Measurements from ENCODE around the gene CCDC57.
A peak's percentile ranks its signal among the peaks of the same experiment; 100 is the strongest.

DNA sequence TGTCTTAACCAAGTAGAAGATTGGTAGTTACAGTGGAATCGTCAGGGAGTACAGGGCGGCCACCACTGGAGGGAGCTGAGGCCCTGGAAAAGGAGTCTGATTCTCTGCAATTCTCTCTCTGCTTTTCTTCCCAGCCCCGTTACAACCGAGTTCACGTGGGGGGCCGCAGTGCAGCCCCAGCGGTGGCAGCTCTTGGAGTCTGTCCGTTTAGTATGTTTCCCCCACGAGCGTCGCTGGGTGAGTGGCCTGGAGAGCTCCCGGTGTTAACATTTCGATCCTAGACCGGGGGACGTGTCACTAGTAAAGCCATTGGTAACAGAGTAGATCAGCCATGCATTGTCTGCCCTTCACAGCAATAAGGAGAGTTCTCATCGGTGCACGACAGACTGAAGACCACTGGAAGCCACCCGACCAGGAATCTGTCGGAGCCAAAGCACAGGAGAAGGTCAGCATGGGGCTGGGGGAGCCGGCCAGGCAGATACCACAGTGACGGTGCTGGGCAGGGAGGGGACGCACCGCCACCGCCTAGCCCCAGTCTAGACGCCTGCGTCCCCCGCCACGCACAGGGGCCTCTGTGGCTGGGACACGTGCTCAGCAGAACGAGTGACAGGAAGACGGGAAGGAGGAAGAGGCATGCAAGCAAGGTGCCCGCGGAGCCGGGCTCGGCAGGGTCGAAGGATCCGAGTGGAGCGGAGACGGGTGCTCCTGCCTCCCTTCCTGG lies 31.9 kb upstream of the CCDC57 start:
- TF ChIP-seq, protein P1, sequence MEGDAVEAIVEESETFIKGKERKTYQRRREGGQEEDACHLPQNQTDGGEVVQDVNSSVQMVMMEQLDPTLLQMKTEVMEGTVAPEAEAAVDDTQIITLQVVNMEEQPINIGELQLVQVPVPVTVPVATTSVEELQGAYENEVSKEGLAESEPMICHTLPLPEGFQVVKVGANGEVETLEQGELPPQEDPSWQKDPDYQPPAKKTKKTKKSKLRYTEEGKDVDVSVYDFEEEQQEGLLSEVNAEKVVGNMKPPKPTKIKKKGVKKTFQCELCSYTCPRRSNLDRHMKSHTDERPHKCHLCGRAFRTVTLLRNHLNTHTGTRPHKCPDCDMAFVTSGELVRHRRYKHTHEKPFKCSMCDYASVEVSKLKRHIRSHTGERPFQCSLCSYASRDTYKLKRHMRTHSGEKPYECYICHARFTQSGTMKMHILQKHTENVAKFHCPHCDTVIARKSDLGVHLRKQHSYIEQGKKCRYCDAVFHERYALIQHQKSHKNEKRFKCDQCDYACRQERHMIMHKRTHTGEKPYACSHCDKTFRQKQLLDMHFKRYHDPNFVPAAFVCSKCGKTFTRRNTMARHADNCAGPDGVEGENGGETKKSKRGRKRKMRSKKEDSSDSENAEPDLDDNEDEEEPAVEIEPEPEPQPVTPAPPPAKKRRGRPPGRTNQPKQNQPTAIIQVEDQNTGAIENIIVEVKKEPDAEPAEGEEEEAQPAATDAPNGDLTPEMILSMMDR (IDR thresholded peaks at IDR 0.05 in 8 of 11, conservative IDR thresholded peaks at IDR 0.05 in 3 of 11): peak in 8 of 11 experiments; percentile 12 to 50 (median 34)
- TF ChIP-seq POLR2A (IDR thresholded peaks at IDR 0.05): no peak
- peak in 2 of 3 donors; percentile 46 to 78 for TF ChIP-seq POLR2AphosphoS5 (IDR thresholded peaks at IDR 0.05)
